ENCODE data around the gene KCNQ1. TPM values are rescaled to one million over a fixed set of nuclear protein-coding genes. Genes with fewer than 3 reads are reported as not detected.

The KCNQ1 gene
- total and polyA plus RNA-seq, 2 of the 13 experiments (the other 11 are each of a cell fraction or from before 2014, with no cell fraction given), result 0.02 to 0.08 TPM

GRCh38 chr11:2699185-2699530 lies 254.3 kb downstream of the KCNQ1 start (continued):
- TF ChIP-seq SALL1 (CRISPR knock-in tag; IDR thresholded peaks at IDR 0.05) (no peak), ZNF124 (CRISPR knock-in tag; IDR thresholded peaks at IDR 0.05) (0 out of 2 replicates have a peak, but pooled peaks have one; percentile 18), ZBTB7A (CRISPR knock-in tag; IDR thresholded peaks at IDR 0.05) (no peak), ZSCAN29 (CRISPR knock-in tag; conservative IDR thresholded peaks at IDR 0.05) (no peak), SMARCE1 (IDR thresholded peaks at IDR 0.05; ENCODE audit: borderline replicate concordance) (no peak), CBX2 (IDR thresholded peaks at IDR 0.05; ENCODE audit: low read depth, low read length) (no peak), CBX2 (CRISPR knock-in tag; IDR thresholded peaks at IDR 0.05; ENCODE audit: low read depth) (no peak), NFATC3 (CRISPR knock-in tag; IDR thresholded peaks at IDR 0.05) (no peak), KAT7 (CRISPR knock-in tag; IDR thresholded peaks at IDR 0.05; ENCODE audit: borderline replicate concordance) (peak; percentile 21; the same call in 1 of the 2 replicates), NCOA1 (CRISPR knock-in tag; IDR thresholded peaks at IDR 0.05) (no peak), NRL (CRISPR knock-in tag; IDR thresholded peaks at IDR 0.05; ENCODE audit: borderline replicate concordance) (0 out of 2 replicates have a peak, but pooled peaks have one; percentile 3), TBX3 (IDR thresholded peaks at IDR 0.05; ENCODE audit: borderline replicate concordance) (no peak), ZNF557 (CRISPR knock-in tag; IDR thresholded peaks at IDR 0.05) (no peak), CCAR2 (optimal IDR thresholded peaks at IDR 0.05; ENCODE audit: low read depth, low read length) (no peak), NAIF1 (CRISPR knock-in tag; IDR thresholded peaks at IDR 0.05; ENCODE audit: borderline replicate concordance) (no peak), ZFAT (CRISPR knock-in tag; conservative IDR thresholded peaks at IDR 0.05) (no peak), ATF6 (CRISPR knock-in tag; conservative IDR thresholded peaks at IDR 0.05) (no peak), HNRNPLL (IDR thresholded peaks at IDR 0.05; ENCODE audit: low read depth, low read length, poor library complexity, severe bottlenecking) (peak; percentile 7), SKI (IDR thresholded peaks at IDR 0.05; ENCODE audit: partially characterized antibody) (no peak), TARDBP (CRISPR knock-in tag; IDR thresholded peaks at IDR 0.05) (no peak), CEBPZ (IDR thresholded peaks at IDR 0.05; ENCODE audit: low read length) (no peak)

Measured in HepG2 (cell line).